GM23248 (cell line): ENCODE data around the gene SCN4A.

Experiments
- EZH2 ChIP-seq: fragments of 200-600 bp; sonication (generic); IDR thresholded peaks from 2 replicates; pipeline ENCODE4 v1.6.1; 2018; ENCODE audit warnings: antibody characterized with exemption, mild to moderate bottlenecking; ENCODE audit not compliant: insufficient read depth, poor library complexity, severe bottlenecking
- EZH2phosphoT487 ChIP-seq: fragments of 200-600 bp; sonication (generic); IDR thresholded peaks from 2 replicates; pipeline ENCODE4 v1.6.1; 2018; ENCODE audit warnings: antibody characterized with exemption, moderate library complexity, mild to moderate bottlenecking, low read depth; ENCODE audit not compliant: insufficient read depth

DNA sequence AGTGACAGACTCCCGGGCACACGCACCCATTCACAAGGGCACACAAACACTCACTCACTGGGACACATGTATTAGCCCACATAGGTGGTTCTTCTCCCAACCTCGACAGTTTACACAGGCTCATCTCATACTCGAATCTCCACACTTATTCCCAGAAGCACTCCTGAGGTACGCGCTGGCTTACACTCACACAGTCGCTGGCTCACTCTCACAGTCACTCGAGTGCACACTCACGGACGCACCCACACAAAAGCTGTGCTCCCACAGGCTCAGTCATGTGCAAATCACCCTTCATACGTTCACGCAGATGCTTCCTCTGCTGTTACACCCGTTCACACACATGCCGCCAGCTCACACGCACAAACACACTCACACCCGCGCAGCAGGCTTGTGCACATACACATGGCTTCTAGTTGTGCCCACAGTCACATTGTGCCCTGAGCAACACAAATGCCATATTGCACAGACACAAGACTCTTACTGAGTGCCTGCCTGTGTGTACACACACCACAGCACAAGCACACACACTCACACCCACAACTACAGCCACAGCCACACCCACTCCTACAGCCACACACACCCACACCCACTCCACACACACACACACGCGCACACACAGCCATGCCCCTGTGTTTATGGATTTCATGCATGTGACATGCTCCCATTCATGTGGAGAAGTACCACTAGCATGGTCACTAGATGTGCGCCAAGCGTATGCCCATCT, 17.1 kb upstream of the SCN4A start:
- TF ChIP-seq EZH2phosphoT487 (no peak), EZH2 (no peak)
